Suppressor macrophage treated with lipopolysaccharide for 4 hours (primary cell): ENCODE measurements around the gene MAD1L1.
A peak's percentile ranks its signal among the peaks of the same experiment; 100 is the strongest.

Experiments
- DNase-seq: peaks from one replicate; pipeline ENCODE4 v3.0.0-alpha.2; 2020

The MAD1L1 gene

DNA sequence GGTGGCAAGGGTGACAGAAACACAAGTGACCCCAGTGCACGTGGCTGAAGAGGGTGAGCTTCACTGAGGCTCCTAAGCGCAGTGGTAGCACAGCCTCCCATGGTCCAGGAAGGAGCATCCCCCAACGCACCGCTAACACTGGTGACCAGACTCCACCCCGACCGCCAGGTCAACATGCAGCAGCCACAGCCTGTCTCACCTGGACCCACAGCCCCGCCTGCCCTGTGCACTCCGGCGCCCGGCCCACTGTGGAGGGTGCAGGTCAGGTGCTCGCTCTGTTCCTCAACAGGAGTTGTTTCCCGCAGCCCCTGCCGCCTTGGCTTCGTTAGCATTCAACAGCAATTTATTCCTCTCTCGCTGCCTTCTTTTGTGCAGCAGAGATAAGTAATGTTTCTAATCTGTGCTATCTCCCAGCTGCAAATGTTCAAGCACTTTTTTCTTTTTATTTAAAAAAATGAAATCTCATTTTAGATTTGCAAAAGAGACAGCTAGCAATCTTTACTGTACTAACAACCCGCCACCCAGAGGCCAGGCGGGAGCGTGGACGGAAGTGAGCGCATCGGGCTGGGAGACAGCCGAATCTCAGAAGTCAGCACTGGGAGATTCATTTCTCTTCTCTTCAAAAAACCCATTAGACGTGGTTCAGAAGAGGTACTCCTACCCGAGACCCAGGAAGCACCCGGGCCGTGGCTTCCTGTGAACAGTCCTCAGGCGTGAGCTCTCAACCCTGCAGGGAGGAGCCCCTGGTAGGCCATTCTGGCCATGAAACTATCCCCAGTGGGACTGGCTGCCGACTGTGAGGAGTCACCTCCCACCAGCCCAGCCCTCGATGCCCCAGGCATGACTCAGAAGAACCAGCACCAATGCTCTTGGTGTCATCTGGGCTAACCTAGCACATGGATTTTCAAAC lies 133.4 kb downstream of the MAD1L1 start:
- peak; percentile 18 for DNase-seq

DNA sequence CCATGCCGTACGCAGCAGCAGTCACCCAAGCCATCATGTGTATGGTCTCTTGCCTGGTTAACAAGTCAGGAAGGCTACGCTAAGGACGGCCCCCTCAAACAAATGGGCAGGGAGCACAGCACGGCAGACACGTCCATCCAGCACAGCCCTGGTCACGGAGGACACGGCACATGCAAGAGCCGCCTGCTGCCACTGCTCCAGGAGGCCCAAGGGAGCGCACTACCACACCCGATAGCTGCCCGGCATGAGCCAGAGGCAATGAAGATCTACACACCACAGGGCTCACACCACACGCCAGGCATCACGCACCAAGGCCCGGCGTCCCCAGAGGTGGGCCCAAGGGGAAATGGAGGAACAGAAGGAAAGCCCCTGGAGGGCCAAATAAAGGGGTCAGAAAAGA lies 134.2 kb downstream of the MAD1L1 start:
- no peak for DNase-seq

DNA sequence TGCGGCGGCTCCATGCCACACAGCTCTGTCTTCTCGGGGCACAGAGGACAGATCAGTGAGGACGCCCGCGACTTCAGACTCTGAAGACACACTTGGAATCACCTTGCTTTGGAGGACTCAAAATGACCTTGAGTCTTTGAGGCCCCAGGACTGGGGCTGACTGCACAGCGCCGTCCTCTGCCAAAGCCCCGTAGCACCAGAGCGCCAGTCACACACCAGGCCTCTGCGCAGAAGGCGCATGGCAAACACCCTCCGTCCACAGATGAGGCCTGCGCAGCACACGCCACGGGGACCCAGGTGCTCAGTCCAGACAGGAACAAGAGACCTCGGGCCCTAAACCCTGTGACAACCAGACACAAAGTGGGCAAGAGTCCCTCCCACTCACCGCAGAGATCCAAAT lies 134.7 kb downstream of the MAD1L1 start:
- DNase-seq, result no peak

DNA sequence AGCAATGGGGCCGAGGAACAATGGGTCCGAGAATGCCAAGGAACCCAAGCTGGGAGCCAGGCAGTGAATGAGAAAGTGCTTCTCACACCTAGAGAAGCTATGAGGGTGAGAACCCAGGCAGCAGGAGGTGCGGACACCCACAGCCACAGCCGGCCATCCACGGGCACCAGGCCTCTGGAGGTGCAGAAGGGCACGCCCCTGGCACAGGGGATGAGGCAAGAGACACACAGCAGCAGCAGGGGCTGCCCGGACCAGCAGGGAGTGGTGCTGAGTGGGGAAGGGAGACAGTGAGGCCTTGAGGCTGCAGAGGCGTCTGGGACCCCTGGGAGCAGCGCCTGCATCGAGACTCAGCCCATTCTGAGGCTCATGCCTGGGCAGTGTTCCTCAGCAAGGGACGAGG lies 135.3 kb downstream of the MAD1L1 start:
- DNase-seq, result no peak

DNA sequence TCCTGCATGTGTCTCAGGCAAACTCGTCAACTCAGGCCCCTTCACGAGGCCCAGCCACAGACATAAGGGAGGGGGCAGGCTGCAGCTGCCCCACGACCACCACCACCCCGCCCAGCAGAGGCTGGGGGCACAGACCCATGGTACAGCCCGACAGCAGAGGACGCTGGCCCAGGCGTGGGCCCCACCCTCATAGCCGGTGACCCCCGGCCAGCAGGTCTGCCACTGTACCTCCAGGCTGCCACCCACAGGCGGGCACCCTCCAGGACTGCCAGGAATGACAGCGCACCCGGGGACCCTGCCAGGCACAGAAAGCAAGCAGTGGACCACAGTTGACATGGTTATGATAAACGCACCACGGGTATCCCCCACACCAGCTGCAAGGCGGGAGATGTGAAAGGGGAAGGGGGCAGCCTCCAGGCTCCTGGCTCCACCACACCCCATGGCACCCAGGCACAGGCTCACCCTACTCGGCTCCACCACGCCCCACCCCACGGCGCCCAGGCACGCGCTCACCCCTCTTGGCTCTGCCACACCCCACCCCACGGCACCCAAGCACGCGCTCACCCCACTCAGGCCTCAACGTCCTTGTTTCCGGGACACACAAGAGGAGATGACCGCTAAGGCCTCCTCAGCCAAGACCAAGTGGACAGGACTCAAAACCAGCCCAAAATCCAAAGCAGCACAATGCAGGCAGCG lies 135.9 kb downstream of the MAD1L1 start:
- DNase-seq, result no peak

DNA sequence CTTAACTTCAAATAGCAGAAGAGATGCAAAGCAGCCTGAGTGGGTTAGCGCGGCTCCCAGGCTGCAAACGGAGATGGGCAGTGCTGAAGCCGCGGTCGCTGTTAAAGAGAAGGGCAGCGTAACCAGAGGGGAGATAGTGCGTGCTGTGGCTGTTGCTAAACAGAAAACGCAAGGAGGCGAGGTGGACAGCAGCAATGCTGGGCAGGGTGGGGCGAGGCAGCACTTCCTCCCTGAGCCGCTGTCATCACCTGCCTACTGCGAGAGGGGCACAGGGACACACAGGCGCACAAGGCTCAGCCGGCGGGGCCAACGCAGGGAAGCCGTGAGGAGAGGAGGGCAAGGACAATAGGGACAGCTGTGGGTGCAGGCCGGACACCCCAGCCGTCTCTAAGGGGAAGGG lies 137.3 kb downstream of the MAD1L1 start:
- DNase-seq, result no peak

DNA sequence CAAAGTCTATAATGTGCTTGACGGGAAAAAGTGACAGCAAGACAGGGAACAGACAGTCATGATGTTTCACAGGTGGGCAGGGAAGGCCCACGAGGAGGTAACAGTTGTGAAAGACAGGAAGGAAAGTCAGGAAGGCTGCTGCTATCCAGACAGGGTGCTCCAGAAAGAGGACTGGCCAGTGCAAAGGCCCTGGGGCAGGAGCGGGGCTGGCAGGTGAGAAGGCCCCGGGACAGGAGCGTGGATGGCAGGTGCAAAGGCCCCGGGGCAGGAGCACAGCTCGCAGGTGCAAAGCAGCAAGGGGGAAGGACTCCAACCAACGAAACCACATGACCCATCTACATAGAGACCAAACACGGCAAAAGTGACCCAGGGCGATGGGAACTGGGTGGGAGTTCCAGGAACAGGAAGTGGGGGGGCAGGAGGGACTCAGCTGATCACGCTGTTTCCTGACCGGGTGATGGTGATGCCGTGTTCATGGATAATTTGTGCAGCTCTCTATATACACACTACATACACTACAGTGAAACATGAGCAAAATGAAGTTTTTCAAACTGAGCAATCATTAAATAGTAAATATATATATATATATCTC lies 138.2 kb downstream of the MAD1L1 start:
- no peak for DNase-seq

DNA sequence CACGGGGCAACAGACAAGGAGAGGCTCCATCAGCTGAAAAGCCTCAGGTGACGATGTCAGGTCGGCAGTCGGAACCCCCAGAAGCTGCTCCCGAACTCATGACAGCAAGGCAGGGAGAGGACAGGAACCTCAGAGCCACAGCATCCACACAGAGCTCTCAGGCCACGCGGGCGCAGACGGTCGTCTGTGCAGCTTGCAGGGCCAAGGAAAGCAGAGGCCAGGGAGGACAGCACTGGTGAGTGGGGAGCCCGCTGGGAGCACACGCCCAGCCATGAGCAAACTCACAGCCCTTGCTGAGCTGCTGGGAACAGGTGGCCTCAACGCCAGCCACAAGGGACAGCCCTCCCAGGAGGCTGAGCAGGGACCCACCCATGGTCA lies 138.9 kb downstream of the MAD1L1 start:
- DNase-seq, result no peak

DNA sequence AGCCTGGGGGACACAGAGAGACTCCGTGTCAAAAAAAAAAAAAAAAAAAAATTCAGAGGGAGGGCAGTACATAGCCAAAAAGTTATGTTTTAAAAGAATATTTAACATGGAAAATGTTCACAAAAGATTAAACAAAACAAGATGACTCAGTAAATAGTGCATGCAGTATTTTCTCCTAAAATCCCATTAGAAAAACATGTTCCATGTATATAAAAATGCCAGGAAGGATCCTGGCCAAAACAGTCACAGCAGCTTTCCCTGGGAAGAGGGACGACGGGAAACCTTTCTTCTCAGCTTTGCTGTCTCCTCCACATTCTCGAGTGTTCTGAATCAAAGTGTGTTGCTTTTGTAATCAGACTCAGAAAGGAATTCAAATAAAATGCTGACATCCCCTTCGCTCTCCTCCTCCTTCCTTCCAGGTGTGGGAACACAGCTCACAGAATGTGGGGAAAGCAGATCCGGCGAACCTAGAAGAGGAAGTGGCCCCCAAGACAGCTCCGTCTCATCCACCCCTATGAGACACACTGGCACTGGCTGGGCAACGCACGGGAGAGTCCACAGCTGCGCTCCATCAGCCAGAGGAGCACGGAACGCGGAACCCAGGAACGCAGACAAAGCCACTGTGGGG lies 139.4 kb downstream of the MAD1L1 start:
- DNase-seq, result no peak

DNA sequence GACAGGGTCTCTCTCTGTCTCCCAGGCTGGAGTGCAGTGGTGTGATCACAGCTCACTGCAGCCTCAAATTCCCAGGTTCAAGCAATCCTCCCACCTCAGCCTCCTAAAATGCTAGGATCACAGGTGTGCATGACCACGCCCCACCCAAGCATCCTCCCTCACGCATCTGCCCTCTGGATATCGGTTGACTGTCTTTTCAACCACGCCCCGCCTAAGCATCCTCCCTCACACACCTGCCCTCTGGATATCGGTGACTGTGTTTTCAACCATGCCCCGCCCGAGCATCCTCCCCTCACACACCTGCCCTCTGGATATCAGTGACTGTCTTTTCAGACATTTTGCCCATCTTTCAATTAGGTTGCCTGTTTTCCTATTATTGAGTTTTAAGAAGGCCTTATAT lies 140.5 kb downstream of the MAD1L1 start:
- DNase-seq, result no peak

DNA sequence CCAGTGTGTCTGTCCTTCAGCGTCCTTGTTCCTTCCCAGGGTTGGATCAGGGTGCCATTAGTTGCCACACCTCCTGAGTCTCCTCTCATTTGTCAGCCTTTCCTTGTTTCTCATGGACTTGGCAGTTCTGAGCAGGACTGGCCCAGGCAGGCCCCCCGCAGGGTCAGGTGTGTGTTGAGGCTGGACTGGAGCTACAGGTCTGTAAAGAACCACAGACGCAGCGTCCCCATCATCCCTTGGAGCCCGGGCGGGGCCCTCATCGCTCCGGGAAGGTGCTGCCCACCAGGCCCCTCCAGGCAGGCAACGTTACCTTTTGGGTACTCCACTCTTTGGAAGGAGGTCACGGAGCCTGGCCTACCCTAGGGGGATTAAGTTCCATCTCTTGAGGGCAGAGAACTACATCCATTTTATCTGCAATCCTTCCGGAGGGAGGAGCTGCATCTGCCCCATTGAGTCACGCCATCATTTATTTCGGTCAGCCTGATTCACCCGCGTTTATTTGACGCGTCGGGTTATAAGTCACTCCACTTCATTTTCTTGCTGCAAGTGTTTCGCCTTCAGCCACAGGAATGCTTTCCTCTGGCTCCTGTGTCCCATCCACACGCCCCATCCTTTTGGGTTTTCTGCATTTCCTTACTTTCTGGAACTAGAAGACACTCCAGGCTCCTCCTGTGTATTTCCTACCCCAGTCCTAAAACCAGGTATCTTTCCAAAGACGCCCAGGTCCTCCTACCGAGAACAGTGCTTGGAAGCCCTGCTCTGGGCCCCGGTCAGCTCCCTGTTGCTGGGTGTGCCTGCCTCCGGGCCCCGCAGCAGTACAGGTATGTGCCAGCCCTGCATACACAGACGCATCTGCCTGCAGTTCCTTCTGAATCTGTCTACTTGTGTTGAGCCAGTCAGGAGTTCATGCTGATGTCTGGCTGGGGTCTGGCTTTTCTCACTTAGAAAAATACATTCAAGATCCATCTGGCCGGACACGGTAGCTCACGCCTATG lies 141.9 kb downstream of the MAD1L1 start:
- DNase-seq, result no peak

DNA sequence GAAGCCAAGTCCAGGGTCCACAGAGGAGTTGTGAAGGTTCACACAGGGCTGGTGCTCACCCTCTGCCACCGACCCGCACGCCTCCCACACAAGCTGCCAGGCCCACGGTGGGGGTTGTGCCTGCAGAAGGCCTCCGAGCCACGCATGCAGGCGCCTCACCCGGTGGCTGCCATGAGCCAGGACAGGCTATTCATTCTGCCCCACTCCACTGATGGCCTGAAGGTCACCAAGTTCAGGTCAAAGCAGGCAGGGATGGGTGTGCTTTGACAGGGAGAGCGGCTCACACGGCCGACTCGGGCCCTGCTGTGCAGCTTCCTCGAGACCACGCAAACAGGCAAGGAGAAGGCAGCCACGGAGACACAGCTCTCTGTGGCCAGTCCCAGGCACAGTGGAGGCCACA lies 143.9 kb downstream of the MAD1L1 start:
- no peak for DNase-seq

DNA sequence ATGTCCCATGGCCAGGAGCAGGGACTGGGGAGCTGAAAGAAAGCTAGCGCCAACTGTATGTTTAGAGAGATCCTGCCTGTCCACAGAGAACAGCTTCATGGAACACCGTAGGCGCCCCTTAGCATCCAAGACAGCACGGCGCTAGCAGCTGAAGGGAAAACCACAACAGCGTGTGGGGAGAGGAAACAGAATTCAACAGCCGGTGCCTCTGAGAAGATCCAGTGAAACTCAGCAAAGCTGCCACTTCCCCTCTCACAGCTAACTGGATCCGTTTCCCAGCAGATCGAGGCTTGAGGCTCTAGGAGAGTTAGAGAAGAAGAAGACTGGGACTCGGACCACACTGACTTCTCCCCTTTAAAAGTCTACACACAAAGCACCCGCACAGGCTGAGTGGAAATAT lies 145.0 kb downstream of the MAD1L1 start:
- peak; percentile 56 for DNase-seq

DNA sequence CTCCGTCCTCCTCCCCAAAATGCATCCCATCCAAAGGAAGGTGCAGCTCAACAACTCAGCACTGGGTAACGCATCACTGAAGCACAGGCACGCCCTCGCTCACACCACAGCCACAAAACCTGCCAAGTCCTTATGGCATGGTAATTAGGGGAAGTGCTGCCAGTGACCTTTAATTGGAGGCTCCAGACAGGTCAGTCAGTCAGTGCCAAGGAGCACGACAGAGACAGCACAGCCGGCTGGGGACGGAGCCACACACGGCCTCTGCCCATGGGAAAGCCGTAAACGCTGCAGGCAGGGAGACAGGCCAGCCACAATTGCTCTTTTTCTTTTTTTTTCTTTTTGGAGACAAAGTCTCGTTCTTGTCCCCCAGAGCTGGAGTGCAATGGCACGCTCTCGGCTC lies 146.5 kb downstream of the MAD1L1 start:
- no peak for DNase-seq

DNA sequence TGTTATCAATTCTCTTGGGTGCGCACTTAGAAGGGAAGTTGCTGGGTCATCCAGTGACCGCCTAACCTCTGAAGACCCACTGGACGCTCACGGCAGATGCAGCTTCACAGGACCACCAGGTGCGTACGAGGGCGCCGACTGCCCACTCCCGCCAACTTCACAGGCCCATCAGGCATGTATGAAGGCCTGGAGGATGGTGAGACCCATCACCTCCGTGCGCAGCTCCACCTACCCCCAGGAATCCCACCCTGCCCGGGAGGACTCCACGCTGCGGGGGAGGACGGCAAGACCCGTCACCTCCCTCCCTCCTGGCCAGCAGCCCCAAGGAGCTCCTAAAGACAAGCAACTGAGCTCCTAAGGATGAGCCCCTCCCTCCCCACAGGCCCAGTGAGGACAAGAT lies 146.9 kb downstream of the MAD1L1 start:
- DNase-seq, result no peak

DNA sequence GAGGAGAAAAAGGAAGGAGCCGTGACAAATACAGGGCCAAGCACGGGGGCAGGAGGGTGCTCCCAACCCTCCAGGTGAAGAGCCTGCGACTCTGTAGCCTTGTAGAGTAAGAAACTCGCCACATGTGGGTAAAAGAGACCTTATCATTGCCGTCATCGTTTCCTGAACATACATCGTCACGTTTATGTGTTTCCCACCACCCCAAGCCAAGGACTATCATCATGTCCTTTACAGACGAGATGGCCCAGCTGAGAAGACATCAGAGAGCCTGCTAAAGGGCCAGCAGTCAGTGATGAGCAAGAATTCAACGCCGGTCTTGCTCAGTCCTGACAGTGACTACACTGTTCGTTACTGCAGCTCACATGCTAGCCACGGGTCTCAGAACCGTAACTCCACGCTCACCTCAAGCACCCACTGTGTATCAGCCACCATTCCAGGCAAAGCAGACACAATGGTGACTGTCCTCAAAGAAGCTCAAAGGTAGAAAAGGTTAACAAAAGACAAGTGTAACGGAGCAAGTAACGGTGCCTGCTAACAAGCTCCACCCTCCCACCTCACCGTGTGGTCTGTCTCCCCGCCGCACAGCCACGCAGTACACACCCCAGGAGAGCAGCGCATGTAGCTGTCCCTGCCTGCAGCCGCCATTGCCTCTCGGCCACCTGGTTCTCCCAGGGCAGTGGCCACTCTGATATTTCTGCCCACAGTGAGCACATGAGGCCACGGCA lies 147.8 kb downstream of the MAD1L1 start:
- no peak for DNase-seq

DNA sequence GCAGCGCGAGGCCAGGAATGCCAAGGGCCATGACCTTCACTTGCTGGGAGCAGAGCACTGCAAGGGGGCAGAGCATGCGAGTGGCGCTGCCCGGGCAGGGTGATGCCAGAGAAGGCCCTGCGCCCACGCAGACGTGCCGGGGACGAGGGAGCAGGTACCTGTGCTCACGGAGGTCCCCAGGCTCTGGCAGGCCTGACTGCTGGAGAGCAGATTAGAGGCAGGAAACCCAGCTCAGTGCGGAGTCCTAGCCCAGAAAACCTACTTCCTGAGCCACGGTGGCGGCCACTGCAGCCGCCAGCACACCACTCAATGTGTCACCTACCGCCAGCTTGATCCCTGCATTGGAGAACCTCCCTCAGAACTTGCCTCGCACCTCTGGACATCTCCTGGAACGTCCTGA lies 148.4 kb downstream of the MAD1L1 start:
- no peak for DNase-seq

DNA sequence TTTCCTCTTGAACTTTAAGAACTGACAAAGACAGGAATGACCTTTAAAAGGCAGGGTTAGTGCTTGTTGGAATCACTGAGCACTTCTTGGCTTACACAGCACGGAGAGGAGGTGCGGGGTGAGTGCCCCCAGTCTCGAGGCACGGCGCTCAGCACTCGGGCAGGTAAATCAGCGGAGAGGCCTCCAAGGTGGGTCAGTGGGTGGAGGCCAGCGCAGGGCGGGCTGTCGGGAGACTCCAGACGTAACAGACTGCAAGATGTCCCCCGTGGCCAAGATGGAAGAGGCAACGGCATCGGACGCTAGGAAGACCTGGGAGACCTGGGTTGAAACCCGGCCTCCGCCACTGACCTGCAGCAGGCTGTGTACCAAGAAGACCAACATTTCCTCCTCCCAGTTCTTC lies 149.4 kb downstream of the MAD1L1 start:
- DNase-seq, result no peak

DNA sequence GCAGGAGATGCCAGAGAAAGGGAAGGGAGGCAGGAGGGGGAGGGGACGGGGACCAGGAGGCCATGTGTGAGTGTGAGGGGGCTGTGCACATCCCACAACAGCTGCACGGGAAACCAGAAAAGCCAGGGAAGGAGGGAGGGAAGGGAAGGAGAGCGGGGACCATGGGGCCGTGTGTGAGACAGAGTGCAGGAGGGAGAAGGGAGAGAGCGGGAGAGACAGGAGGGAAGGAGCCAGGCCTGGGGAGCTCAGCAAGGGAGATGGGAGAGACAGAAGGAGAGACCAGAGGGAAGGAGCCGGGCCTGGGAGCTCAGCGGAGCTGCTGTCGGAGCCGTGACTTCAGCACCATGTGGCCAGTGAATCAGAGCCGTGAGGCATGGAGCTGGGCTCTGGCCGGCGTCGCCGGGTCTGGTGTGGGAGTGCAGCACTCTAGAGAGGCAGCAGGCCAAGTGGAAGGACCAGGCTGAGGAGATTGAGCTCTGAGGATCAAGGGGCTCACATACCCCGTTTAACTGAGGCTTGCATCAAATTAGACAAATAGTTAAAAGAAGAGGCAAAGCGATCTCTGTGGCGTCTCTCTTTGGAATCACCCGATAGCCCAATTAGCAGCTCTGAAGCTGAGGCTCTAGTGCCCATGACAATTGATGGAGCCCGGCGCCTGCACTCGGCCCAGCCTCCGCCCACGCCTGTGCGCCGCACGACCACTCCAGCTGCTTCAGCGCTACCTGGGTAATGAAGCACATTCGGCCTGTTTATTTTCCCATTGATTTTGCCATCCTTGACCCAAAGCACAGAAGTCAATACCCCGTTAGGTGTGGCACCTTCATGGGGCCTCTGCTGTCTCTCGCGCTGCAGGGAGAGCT lies 150.4 kb downstream of the MAD1L1 start:
- no peak for DNase-seq

DNA sequence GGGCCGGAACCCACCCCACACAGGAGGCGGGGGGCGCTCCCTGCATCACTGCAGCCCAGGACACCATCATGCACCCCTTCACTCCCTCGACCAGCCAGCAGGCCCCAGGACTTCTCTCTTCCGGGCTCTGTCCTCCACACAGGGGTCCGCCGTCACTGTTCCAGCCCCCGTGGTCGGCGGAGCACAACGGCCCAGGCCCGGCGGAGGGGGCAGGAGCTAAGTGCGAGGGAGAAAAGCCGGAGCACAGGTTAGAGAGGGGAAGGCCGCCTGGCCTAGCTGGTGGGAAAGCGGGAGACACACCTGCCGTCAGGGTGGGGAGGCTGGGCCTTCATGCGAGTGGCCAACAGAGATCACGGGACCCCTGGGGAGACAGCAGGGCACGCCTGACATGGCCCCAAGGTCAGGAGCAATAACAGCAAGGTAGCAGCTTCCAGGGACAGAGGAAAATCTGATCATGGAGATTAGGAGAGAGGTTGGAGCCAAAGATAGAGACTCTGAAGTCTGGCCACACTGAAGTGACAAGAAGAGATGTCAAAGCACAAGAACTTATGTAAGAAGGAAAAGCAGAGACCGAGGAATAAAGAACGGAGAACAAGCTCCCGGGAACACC lies 151.1 kb downstream of the MAD1L1 start:
- no peak for DNase-seq
